Hepatocyte (in vitro differentiated cells): ENCODE results near the gene DENND1C.

Experiments
- CTCF ChIP-seq: fragments of 200-600 bp; sonication (generic); IDR thresholded peaks from 2 replicates; pipeline ENCODE4 v1.5.1; 2016; ENCODE audit warnings: antibody characterized with exemption, mild to moderate bottlenecking; ENCODE audit not compliant: poor library complexity
- EZH2 ChIP-seq: fragments of 200-600 bp; sonication (generic); IDR thresholded peaks from 2 replicates; pipeline ENCODE4 v1.6.1; 2016; ENCODE audit warnings: antibody characterized with exemption, mild to moderate bottlenecking, borderline replicate concordance
- EZH2phosphoT487 ChIP-seq: fragments of 200-600 bp; sonication (generic); IDR thresholded peaks from one replicate; pipeline ENCODE4 v1.6.1; 2018; ENCODE audit warnings: antibody characterized with exemption, mild to moderate bottlenecking, low read depth, moderate library complexity; ENCODE audit not compliant: unreplicated experiment, severe bottlenecking

GRCh38 chr19:6446452-6446851 is 35.1 kb downstream of the DENND1C start:
- TF ChIP-seq CTCF (no peak), EZH2phosphoT487 (no peak), EZH2 (no peak)
